Fibroblast of mammary gland (primary cell): ENCODE measurements around the gene BCL11A.

Experiments
- DNase-seq: peaks from one replicate; pipeline ENCODE4 v3.0.0-alpha.2; 2010; ENCODE audit warnings: low read depth
- H3K4me3 ChIP-seq: 2 replicates; pipeline ENCODE4 v1.5.1; 2011; ENCODE audit warnings: low read depth, mild to moderate bottlenecking, low read length, moderate library complexity; ENCODE audit not compliant: control insufficient read depth
- CTCF ChIP-seq: conservative IDR thresholded peaks from 2 replicates; pipeline ENCODE4 v1.5.1; 2011; ENCODE audit warnings: low read depth, low read length, inconsistent platforms; ENCODE audit not compliant: control insufficient read depth, insufficient read depth

Gene BCL11A

GRCh38 chr2:60548311-60548710 lies 5.1 kb downstream of the BCL11A start:
- TF ChIP-seq CTCF: no peak

DNA sequence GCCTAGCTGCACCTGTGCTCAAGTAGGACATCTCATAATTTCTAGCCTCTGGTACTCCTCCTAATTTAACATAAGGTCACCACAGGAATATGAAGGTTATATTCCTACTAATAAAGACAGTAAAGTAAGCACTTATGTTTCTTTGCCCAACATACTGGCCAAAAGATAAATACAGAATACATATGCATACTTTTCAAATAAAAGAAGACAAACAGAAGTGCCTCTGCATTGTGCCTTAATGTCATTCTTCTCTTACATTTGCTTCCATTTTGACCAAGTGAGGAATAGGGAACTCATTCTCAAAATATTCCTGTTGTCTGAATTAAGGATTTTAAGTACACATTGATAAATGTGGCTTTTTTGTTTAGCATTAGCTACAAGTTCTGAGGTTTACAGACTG lies 5.6 kb downstream of the BCL11A start:
- TF ChIP-seq CTCF: no peak
- no peak overlapping the region for H3K4me3 ChIP-seq
- no peak for DNase-seq

More at GRCh38 chr2:60548311-60548710, 5.1 kb downstream of the BCL11A start:
- H3K4me3 ChIP-seq: no peak overlapping the region
- no peak for DNase-seq

- H3K4me3 ChIP-seq: no peak overlapping the region
- DNase-seq: no peak
- no peak for TF ChIP-seq CTCF
Observed at GRCh38 chr2:60546756-60547420, 6.6 kb downstream of the BCL11A start.

DNA sequence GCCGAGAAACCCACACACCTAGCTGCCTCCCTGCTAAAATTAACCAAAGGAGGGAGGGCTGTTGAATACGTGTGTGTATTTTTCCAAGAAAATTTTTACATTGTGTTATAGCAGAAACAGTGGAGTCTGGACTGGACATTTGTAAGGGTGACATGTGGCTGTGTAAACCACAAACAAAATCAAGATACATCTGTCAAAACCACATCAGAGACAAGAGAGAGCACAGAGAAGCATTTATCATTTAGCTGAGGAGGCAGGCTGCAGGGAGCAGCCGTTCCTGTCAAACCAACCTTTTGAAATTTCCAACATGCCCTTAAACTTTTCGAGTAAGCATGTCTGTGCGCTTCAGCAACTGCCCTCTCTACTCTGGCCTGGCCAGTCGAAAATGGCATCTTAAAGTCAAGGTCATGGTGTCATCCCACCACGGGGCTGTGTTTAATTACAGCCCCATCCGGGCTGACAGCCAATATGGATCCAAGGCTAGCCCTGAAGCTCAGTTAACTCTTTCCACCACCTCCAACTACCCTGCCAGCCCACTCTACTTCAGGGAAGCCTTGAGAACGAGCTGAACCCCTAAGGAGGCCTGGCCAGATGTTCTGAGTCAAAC lies 8.4 kb downstream of the BCL11A start:
- no peak for TF ChIP-seq CTCF
- no peak overlapping the region for H3K4me3 ChIP-seq
- no peak for DNase-seq

DNA sequence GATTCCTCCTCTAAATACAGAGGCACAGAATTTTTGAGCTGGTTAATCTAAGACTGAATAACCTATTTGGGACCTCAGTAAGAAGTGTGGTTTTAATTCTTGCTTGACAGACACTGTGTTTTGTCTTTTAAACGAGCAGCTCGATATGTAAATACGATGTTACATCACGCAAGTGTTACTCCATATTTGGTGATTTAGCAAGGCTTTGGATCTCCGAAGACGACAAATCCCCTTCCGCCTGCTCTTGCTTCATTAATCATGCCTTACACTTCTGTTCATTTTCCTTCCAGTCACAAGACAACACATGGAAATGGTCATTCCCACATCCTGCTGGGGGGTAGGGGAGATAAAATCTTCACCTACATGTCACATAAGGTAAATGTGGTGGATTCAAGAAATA lies 9.4 kb downstream of the BCL11A start:
- H3K4me3 ChIP-seq: no peak overlapping the region
- no peak for DNase-seq
- no peak for TF ChIP-seq CTCF

- DNase-seq: no peak
- no peak overlapping the region for H3K4me3 ChIP-seq
- no peak for TF ChIP-seq CTCF
Observed at GRCh38 chr2:60541056-60541651, 12.3 kb downstream of the BCL11A start.
